Right atrium auricular region (tissue), 2 donors: Measurements from ENCODE around the gene SEC61A2. TPM values are rescaled to one million over a fixed set of nuclear protein-coding genes. Genes with fewer than 3 reads are reported as not detected.

Experiments
- DNase-seq: peaks from one replicate; pipeline ENCODE4 v3.0.0-alpha.2; 2019; ENCODE audit warnings: low spot score
- H3K27ac ChIP-seq, 2 donors: fragments of 200-600 bp; sonication (generic); 1 replicate in 1 of 2; 2 replicates in 1 of 2; pipeline ENCODE4 v1.5.1; 2016 to 2019
- H3K27me3 ChIP-seq, 2 donors: fragments of 200-600 bp; sonication (generic); one replicate each; pipeline versions ENCODE4 v1.5.1 to v1.6.0; 2017 to 2019
- H3K36me3 ChIP-seq: fragments of 200-600 bp; sonication (generic); one replicate; pipeline ENCODE4 v1.5.1; 2016
- H3K4me1 ChIP-seq, 2 donors: fragments of 200-600 bp; sonication (generic); one replicate each; pipeline versions ENCODE4 v1.5.1 to v1.6.0; 2017 to 2019
- H3K4me3 ChIP-seq, 2 donors: fragments of 200-600 bp; sonication (generic); 1 replicate in 1 of 2; 2 replicates in 1 of 2; pipeline ENCODE4 v1.5.1; 2017 to 2019; ENCODE audit warnings: mild to moderate bottlenecking in 1 of 2, moderate library complexity in 1 of 2
- H3K9me3 ChIP-seq, 2 donors: fragments of 200-600 bp; sonication (generic); one replicate each; pipeline ENCODE4 v1.5.1; 2019
- CTCF ChIP-seq, 2 donors: fragments of 200-600 bp; sonication (generic); IDR thresholded peaks; one replicate each; pipeline ENCODE4 v1.5.1; 2019; ENCODE audit warnings: antibody characterized with exemption in 2 of 2
- total RNA-seq, 2 donors: library from RNA; depleted of rRNA; stranded (reverse); fragments of >200 nt; gene quantifications; one replicate each; pipeline ENCODE4 v1.1.0, GENCODE V29; 2016

The SEC61A2 gene
- total RNA-seq, 2 donors from 2014 or later: 12.2 to 12.4 TPM

- no peak overlapping the region for H3K4me3 ChIP-seq
- H3K36me3 ChIP-seq: peaks cover 13% of the 10 kb centered on the region
- no peak for TF ChIP-seq CTCF (IDR thresholded peaks at IDR 0.05)
These were observed 20.7 kb downstream of the SEC61A2 start for GRCh38 chr10:12150163-12150562.

GRCh38 chr10:12154516-12154915 lies 25.0 kb downstream of the SEC61A2 start:
- Histone ChIP-seq H3K27me3 (no peaks in the 10 kb centered on the region), H3K4me1 (no peaks in the 10 kb centered on the region), H3K27ac (no peak overlapping the region), H3K36me3 (peaks cover 27% of the 10 kb centered on the region), H3K9me3 (no peaks in the 10 kb centered on the region), H3K4me3 (no peak overlapping the region)
- no peak for DNase-seq
- TF ChIP-seq CTCF (IDR thresholded peaks at IDR 0.05): no peak

More at GRCh38 chr10:12150163-12150562, 20.7 kb downstream of the SEC61A2 start:
- no peaks in the 10 kb centered on the region for H3K9me3 ChIP-seq
- H3K27ac ChIP-seq: no peak overlapping the region
- no peaks in the 10 kb centered on the region for H3K4me1 ChIP-seq
- no peak for DNase-seq
- H3K27me3 ChIP-seq: no peaks in the 10 kb centered on the region

GRCh38 chr10:12156367-12157123 lies 27.1 kb downstream of the SEC61A2 start:
- peaks cover 36% of the 10 kb centered on the region for H3K36me3 ChIP-seq

GRCh38 chr10:12158111-12158510 lies 28.6 kb downstream of the SEC61A2 start:
- H3K4me3 ChIP-seq: no peak overlapping the region
- TF ChIP-seq CTCF (IDR thresholded peaks at IDR 0.05): no peak
- DNase-seq: no peak
- no peaks in the 10 kb centered on the region for H3K4me1 ChIP-seq
- H3K9me3 ChIP-seq: no peaks in the 10 kb centered on the region
- H3K27ac ChIP-seq: no peak overlapping the region
- H3K27me3 ChIP-seq: no peaks in the 10 kb centered on the region
- peaks cover 41% of the 10 kb centered on the region for H3K36me3 ChIP-seq

More at GRCh38 chr10:12156367-12157123, 27.1 kb downstream of the SEC61A2 start:
- Histone ChIP-seq H3K27ac (no peak overlapping the region), H3K4me3 (no peak overlapping the region), H3K4me1 (no peaks in the 10 kb centered on the region), H3K27me3 (no peaks in the 10 kb centered on the region), H3K9me3 (no peaks in the 10 kb centered on the region)
- DNase-seq: no peak
- no peak for TF ChIP-seq CTCF (IDR thresholded peaks at IDR 0.05)

- no peak for TF ChIP-seq CTCF (IDR thresholded peaks at IDR 0.05)
- Histone ChIP-seq H3K36me3 (peaks cover 48% of the 10 kb centered on the region), H3K4me1 (no peaks in the 10 kb centered on the region), H3K27me3 (no peaks in the 10 kb centered on the region), H3K4me3 (no peak overlapping the region), H3K27ac (no peak overlapping the region), H3K9me3 (no peaks in the 10 kb centered on the region)
- DNase-seq: no peak
These were observed 31.2 kb downstream of the SEC61A2 start for GRCh38 chr10:12160664-12161063.

GRCh38 chr10:12162927-12163326 lies 33.5 kb downstream of the SEC61A2 start:
- DNase-seq: no peak
- TF ChIP-seq CTCF (IDR thresholded peaks at IDR 0.05): no peak
- no peak overlapping the region for H3K4me3 ChIP-seq
- H3K27ac ChIP-seq: no peak overlapping the region
- H3K36me3 ChIP-seq: peaks cover 62% of the 10 kb centered on the region
- H3K4me1 ChIP-seq: no peaks in the 10 kb centered on the region
- no peaks in the 10 kb centered on the region for H3K27me3 ChIP-seq
- H3K9me3 ChIP-seq: no peaks in the 10 kb centered on the region
